Dermis lymphatic vessel endothelial cell (primary cell): Measurements from ENCODE around the gene RAD17. TPM values are rescaled to one million over a fixed set of nuclear protein-coding genes. Genes with fewer than 3 reads are reported as not detected.

Experiments used
- total RNA-seq: library from RNA; depleted of rRNA; stranded (reverse); fragments of >200 nt; gene quantifications from 2 replicates; pipeline ENCODE4 v1.2.1, GENCODE V29; 2014

RAD17 gene, protein sequence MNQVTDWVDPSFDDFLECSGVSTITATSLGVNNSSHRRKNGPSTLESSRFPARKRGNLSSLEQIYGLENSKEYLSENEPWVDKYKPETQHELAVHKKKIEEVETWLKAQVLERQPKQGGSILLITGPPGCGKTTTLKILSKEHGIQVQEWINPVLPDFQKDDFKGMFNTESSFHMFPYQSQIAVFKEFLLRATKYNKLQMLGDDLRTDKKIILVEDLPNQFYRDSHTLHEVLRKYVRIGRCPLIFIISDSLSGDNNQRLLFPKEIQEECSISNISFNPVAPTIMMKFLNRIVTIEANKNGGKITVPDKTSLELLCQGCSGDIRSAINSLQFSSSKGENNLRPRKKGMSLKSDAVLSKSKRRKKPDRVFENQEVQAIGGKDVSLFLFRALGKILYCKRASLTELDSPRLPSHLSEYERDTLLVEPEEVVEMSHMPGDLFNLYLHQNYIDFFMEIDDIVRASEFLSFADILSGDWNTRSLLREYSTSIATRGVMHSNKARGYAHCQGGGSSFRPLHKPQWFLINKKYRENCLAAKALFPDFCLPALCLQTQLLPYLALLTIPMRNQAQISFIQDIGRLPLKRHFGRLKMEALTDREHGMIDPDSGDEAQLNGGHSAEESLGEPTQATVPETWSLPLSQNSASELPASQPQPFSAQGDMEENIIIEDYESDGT
- 13.5 and 19.5 TPM in 2 replicates for total RNA-seq

DNA sequence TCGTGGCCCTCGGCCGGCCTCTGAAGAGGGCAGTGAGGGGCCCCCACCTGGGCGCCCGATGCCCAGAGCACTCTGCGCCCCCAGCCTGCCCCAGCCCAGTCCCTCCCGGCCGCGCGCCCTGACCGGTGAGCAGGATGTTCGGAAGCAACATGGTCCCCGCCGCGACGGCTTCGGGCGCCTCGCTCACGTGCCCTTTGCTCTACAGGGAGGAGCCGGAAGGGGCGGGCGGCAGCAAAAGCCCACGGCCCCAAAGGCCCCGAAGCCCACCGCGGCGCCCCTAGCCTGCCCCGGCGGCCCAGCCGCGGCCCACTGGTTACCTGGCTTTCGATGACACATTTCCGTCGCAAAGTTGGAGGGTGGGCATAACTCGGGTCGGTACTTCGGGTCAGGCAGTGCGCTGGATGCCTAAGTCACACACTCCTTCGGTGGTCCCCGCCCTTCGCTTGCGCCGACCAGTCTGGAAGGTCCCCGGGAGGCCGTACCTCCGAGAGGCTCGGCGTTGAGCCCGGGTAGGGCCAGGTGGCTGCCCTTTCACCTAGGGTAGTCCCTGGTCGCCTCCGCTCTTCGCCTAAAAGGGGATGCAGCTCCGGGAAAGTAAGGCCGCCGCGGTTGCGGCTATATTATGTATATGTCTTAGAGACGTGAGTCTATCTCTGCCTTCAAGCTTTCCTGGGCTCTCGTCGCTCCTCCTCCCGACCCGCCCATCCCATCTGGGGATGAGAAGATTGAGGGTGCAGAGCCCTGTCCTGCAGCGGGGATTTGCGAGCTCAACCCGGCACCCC lies at the start of gene RAD17, which contains the start of the genes AK6 and TAF9:
Gene RAD17 (plus strand): TSS at position 479 of the 782 bp plus-strand sequence. CDS start 2,391 bp downstream, outside the sequence.
Gene AK6 (minus strand): TSS at position 181 of the 782 bp plus-strand sequence. CDS start 30 bp downstream, at position 151.
Gene TAF9 (minus strand): TSS at position 181 of the 782 bp plus-strand sequence. CDS start 3,783 bp downstream, outside the sequence.

DNA sequence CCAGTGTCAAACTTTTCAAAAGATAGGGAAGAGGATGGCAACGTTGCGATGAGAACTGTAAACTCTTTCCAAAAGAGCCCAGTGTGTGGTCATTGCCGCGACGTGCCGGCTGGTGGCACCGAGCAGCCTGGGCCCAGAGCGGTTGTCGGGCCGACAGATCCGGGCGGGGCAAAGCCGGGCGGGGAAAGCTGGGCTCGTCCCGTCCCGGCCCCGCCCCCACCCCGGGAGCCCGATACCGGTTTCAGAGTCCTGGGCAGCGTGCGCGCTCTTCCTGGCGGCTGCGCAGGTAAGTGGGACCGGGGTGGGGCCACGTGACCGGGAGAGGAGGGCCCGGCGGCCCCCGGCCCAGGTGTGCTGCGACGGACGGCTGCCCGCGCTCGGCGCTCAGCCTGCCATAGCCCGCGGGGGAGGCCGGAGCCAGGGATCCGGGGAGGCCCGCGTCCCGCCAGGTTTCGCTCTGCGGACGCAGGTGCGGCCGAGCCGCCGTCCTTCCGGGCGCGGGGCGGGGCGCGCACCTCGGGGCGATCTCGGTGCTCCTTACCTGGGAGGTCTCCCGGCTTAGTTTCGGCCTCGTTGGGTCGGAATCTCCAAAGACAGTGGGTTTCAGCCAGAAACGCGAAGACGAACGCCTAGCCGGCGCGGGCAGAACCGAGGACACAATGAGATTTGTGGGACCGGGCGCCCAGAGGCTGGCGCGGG lies 45.4 kb downstream of the RAD17 start, which contains the start of gene MARVELD2:
Gene MARVELD2 (plus strand): TSS at position 232 of the 699 bp plus-strand sequence. CDS start 4,270 bp downstream, outside the sequence.

Other genes starting within 250 kb of the RAD17 start
- 26.8 and 27.2 TPM in 2 replicates for gene CCNB1, start 202.7 kb upstream of the RAD17 start, total RNA-seq
- gene CENPH, start 180.2 kb upstream of the RAD17 start, total RNA-seq: 2.9 and 6.7 TPM in 2 replicates
- gene CDK7, start 134.9 kb upstream of the RAD17 start, total RNA-seq: 30.3 and 33.3 TPM in 2 replicates
- 3.7 and 5.8 TPM in 2 replicates for gene CCDC125, start 37.0 kb upstream of the RAD17 start, total RNA-seq
- 22.5 and 27.1 TPM in 2 replicates for gene AK6, start 298 bp upstream of the RAD17 start, total RNA-seq
- 67.9 and 72.6 TPM in 2 replicates for gene TAF9, start 298 bp upstream of the RAD17 start, total RNA-seq
- 1.3 and 1.5 TPM in 2 replicates for gene MARVELD2, start 45.3 kb downstream of the RAD17 start, total RNA-seq
- gene OCLN, start 123.0 kb downstream of the RAD17 start, total RNA-seq: 0.43 and 1.5 TPM in 2 replicates
- gene GTF2H2C, start 190.4 kb downstream of the RAD17 start, total RNA-seq: 18.5 and 24.4 TPM in 2 replicates